HL-60/S4 treated with phorbol 12-myristate 13-acetate at 8.2 ng/mL for 4 days and 3 days (cell line): ENCODE measurements around the gene CCDC71L.

Experiments
- in situ Hi-C: fragments of 300-500 bp; cut with MboI; formaldehyde crosslinking; loops from 2 replicates; pipeline ENCODE4 v1.15.0; 2022; ENCODE audit warnings: low sequenced_read_pairs

Gene CCDC71L

DNA sequence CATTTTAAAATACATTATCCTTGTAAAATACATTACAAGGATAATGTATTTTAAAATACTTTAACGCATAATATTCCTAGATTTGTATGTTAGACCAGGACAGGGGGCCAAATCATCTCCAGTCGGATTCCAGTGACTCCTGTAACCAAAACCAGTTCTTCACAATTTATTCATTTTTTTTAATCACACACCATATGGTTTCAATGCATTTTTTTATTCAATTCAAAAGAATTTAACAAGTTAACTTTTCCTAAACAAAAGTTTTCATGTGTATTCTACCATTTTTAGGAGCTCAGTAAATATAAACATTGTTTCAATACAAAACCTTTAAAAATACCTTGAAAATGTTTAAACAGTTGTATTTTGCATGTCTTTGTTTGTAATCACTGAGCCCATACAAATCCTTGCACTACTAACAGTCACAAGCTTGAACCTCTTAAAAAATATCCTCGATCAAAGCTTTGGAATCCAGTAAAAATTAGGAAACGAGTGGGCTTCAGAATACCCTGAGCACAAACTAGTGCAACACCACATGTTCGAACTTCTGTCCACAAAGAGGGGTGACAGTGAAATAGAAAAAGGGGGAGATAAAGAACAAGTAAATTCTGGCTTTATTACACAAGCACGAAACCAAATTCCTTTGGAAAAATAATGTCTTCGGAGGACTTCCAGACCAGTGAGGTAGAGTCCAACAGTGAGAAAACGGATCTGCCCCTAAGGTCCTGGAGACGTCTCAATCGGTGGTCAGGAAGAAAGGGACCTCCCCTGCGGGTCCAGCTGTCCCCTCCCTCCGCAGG is 1.6 kb downstream of the CCDC71L start:
- in situ Hi-C loops: no loop called here

DNA sequence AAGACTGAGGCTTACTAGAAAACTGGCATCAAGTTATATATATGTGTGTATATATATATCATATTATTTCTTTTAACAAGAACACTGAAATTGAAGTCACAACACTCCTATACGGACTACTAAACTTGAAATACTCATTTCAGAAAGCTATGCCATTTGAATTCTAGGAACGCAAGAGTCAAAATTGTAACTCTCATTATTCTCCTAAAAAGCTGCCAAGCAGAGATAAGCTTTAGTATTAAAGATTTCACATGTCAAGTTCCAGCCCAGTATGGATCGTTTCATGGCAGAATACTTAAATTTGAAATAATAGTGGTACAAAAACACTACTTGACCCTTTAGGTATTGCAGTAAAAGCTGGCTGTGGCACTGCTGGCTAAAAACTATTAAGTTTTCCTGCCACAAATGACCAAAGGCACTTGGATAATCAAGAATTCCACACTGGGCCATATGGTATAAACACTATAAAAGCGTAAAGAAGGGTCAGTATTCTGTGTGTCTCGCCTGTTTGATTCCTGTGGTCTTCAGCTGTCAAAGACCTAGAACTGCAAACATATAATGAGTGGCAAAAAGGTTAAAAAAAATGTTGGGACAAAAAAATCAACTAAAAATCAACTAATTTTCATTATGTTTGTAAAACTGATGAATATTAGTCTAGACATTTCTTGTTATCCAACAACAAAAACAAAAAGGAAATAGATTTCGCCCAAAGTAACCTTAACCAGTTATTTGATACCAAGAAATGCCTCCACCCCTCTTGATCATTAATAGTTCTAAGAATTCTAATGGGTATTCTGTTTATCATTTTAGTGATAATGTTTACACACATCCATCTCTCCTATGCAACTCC is 2.4 kb downstream of the CCDC71L start:
- in situ Hi-C loops: no loop called here

DNA sequence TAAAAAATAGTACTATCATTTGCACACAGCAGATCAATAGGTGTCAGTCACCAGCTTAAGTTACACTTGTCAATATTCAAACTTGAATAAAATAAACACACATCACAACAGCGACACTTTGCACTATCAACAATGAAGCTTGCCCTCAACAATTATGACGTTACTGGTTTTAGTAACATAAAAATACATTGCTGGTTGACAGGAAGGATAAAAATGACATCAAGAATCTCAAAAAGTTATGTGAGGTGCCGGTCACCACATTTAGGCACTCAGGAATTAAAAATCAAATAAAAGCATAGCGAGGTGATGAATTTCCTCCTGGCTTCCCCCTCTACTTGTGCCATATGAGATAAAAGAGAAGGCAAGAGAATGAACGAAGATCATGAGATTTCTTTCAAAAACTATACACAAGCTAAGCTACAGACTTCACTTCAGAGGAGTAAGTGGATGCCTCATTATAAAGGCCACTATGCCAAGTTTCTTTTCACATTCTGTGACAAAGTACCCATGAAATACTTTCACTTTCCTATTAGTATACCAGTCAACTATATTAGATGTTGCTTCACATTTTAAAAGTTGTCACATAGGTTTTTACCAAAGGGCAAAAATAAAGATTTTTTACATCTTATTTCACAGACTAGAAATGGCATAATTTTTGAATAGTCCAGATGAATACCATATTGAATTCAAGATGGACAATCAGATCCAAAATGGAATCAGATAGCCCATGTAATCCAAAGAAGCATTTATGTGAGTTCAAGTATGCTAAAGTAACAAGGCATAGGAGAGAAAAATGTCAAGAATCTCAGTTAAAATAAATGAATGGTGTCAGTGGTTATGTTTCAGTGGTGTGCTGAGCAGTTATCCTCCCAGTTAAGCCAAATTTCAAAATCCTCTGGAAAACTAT is 3.6 kb downstream of the CCDC71L start:
- in situ Hi-C loops: no loop called here

DNA sequence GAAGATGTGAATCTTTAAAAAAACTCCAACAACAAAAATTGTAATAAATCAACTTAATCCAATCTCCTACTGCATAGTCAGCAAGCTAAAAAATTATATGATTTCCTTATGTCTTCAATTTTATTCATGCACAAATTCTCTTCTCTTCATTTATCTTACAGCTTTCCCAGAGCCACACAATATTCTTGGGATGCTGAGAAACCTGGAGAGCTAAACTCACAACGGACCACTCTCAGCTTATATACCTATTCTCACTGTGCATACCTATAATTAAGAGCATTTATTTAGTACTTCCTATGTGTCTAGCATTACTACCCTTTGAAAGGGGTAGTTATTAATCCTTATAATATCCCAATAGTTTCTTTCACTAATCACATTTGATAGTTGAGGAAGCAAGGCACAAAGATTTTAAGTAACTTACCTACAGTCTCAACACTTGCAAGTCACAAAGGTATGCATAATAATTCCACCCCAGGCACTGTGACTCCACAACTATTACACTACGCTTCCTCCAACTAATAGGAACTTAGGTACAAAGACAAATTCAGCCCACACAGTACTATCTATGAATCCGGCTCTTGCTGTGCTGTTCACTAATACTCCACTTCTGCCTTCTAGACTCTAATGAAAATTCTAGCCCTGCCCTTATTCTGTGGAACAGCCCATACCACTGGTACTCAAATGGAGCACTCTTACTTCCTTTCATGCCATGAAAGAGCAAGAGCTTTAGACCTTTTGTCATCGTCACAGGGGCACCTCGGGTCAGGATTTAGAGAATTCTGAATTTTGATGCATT is 5.1 kb downstream of the CCDC71L start:
- in situ Hi-C loops: no loop called here

DNA sequence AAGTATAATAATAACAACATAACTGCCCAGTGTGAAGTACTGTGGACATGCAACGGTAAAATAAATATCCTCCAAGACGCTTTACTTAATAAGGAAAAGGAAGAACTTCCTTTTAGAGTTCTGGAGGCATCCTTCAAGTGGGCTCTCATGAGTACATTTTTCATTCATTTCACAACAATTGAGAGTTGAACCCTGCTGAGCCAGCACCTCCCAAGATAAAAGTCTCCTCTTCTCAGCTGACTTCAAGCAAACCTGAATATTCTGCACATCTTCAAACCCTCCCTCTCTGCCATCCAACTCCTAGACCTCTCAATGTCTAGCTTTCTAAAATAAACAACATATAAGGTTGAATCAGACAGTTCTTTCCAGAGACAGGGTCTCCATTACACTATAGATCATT is 7.5 kb downstream of the CCDC71L start:
- in situ Hi-C loops: no loop called here

DNA sequence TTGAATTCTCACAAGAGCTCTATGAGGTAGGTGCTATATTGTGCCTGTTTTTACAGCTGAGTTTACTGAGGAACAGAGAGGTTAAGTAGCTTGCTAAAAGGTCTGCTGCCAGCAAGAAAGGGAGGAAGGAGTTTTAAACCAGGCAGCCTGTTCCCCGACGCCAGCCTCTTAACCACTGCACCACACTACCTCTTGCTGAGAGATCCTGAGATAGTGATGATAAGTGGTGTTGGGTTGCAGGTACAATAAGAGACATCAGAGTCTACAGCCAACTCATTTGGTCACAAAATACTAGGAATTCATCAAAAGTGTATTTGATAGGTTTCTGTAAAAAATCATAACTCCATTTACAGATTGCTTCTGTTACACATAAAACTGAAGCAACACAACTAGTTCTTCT is 8.0 kb downstream of the CCDC71L start:
- in situ Hi-C loops: no loop called here

DNA sequence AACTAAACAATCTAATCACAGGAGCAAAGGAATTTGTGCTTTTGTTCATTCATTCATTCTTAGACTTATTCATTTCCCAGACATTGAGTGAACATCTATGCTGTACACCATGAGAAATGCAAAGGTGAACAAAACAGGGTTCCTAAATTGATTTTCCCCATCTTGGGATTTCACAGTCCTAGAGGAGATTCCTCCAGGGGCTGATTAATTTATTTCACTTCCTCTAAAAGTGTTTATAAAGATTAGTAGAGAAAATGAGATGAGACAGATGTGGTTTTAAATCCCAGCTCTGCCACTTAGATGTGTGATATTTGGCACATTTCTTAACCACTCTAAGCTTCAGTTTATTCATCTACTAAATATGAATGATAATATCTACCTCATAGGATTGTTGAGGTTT is 8.9 kb downstream of the CCDC71L start:
- in situ Hi-C loops: no loop called here

DNA sequence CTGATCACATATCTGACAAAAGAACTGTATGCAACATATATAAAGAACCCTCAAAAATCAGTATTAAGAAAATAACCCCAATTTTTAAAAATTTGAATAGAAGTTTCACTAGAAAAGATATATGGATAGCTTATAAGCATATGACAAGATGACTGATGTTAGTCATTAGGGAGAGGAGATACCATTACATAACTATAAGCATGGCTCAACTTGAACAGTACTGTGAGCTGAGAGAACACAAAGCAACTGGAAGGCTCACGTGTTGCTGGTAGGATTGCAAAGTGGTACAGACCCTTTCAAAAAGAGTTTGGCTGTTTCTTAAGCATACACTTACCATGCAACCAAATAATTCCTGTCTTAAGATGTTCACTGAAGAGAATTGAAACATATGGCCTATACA is 14.7 kb downstream of the CCDC71L start:
- in situ Hi-C loops: no loop called here

DNA sequence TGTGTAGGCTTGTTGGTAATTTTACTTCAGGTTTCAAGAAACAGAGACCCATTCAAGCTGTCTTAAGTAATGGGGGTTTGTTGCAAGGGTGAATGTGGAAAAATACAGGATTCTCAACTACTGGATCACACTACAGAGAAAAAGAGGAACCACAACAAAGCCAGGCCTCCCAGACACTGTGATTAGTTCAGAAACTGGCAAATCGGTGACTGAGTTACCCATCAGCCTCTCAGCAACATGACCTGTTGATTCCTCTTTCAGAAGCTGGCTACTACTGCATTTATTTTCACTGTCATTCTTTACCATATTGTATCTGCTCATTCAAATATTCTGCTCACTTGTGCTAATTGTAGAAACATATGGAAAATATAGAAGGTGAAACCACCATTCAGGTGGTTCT is 16.0 kb downstream of the CCDC71L start:
- in situ Hi-C loops: no loop called here

DNA sequence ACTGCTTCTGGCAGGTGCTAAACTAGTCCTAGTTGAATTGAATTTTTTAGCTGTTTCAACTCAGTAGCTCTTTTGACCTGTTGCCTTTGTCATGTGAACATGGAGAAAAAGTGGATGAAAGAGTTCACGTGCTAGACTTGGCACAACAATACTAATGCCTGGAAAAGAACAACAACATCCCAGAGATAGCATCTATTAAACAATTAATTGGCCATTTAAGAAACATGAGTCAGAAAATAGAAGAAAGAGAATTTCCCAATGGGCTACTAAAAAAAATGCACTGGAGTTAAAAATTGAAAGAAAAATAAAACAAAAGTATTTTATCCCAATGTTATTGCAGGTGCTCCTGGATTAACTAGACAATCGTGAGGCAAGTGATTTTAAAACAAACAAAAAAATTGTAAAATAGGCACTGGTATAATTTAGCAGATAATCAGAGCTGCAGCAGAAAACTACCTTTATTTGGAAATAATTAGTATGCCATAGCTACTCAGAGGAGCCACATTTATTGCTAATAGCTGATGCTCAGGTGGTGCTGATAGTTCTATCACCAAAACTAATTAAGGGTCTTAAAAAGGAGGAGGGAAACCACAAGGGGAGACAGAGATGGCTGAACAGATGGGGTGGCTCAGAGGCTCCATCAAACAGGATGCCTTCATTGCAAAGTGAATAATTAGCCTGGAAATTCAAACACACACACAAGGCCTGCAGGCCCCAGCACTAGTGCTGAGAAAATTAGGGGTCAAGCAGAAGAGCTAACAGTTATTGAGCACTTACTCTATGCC is 17.6 kb downstream of the CCDC71L start:
- in situ Hi-C loops: no loop called here

DNA sequence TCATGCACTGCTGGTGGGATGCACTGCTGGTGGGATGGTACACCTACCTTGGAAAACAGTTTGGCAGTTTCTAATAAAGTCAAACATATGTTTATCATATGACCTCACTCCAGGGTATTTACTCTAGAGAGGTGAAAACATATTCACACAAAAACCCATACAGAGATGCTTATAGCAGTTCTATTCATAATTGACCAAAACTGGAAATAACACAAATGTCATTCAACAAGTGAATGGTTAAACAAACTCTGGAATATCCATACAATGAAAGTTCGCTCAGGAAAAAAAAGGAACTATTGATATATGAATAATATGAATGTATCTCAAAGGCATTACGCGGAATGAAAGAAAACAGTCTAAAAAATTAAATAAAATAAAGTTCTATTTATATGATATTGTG is 19.5 kb downstream of the CCDC71L start:
- in situ Hi-C loops: no loop called here

DNA sequence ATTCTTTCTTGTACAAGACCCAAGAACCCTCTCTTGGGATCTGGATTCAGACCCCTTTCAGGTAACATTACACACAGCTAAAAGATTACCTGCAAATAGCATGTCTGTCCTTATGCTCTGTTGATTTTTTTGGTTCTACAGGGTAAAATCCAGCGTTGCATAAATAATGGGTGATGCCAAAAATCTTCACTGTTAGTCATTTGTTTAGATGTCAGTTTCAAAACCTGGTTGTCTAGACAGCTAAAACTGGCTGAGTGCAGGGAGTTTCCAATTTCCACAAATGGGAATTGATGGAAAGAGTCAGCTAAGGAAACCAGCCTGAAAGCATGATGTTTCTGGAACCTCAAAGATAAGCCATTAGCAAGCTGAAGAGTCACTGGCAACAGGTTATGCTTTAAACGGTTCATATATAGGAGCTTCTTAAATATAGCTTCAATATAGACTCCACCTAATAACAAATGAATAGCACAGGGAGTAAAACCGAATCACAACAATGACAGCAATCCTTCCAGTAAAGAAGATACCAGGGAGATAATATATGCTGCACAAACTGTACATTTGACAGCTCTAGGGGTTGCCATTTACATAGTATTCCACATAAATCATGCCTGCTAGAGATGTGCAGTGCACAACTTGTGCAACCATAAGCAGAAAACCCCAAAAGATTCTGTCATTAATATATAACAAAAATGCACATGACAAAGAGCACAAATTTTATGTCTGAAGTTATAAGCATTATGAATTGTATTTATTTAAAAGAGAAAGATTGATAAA is 20.4 kb downstream of the CCDC71L start:
- in situ Hi-C loops: no loop called here

DNA sequence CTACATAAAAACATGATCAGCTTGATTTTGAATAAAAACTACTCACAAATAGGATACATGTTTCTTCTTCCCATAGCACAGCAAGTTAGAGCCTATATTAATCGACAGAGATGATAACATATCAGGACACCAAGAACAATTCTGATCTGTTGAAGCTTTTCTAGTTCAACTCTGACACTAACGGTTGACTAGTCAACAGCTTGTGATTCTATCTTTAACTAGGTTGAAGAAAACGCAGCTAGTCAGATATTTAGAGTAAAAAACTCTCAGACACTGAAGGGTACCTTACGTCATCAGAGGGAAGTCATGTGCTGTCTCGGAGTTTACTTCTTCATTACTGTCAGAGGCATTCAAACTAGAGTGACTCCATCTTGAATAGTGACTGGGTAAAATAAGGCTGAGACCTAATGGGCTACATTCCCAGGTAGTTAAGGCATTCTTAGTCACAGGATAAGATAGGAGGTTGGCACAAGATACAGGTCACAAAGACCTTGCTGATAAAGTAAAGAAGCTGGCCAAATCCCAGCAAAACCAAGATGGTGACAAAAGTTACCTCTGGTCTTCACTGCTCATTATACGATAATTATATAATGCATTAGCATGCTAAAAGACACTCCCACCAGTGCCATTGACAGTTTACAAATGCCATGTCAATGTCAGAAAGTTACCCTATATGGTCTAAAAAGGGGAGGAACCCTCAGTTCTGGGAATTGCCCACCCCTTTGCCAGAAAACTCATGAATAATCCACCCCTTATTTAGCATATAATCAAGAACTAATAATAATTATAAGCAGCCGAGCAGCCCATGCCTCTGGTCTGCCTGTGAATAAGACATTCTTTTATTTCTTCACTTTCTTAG is 21.3 kb downstream of the CCDC71L start:
- in situ Hi-C loops: no loop called here

DNA sequence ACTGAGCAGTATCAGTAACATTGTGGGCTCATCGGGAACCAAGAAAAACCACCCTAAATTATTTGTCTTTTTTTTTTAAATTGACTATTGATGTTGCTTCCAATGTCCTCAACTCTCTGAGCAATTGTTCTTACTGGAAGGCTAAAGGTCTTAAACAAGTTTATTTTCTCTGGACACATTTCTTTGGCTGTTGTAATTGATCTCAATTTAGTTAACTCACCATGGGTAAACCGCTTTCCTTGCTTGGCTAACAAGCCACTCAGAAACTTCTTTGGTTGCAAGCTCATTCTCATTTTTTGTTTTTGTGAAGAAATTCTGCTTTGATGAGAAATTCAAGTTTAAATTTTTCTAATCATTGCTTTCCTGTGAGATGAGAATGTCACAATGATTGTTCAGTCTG is 25.5 kb downstream of the CCDC71L start:
- in situ Hi-C loops: no loop called here

DNA sequence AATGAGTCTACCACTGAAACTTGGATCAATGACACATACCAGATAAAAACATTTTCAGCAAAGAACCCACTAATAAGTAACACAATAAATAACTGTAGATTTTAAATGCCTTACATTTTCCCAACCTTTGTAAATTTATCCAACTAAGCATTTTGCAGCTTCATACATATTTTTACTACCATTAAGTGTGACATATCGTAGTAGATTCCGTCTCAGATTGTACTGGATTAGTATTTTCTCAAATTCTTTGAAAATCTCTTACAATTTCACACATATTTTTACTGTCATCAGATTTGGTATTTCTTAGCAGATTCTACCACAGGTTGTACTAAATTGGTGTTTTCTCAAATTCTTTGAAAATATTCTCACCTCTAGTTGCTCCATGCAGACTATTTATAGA is 26.0 kb downstream of the CCDC71L start:
- in situ Hi-C loops: no loop called here

DNA sequence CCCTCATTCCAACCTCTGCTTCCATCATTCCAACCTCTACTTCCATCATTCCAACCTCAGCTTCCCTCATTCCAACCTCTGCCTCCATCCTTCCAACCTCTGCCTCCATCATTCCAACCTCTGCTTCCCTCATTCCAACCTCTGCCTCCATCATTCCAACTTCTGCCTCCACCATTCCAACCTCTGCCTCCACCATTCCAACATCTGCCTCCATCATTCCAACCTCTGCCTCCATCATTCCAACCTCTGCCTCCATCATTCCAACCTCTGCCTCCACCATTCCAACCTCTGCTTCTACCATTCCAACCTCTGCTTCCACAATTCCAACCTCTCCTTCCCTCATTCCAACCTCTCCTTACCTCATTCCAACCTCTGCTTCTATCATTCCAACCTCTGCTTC is 30.3 kb downstream of the CCDC71L start:
- in situ Hi-C loops: no loop called here

DNA sequence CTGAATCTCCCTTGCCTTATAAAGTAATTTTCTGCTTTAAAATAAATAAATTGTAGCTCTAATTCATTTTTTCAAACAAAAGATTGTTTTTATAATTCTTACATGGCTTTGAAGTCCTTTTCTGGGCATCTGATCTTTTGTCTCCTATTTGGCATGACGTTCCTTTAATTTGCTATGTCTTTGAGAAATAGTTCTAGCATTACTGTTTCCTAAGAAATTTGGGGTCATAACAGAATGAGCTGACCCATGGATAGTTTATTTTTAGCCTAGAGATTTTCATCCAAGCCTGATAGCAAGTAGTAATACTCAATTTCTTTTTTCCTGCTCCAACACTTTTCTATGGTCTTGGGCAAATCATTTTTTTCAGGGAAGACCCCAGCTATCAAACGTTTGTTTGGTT is 31.4 kb downstream of the CCDC71L start:
- in situ Hi-C loops: no loop called here
